ENCODE data around the gene PPFIA1.

PPFIA1 gene

DNA sequence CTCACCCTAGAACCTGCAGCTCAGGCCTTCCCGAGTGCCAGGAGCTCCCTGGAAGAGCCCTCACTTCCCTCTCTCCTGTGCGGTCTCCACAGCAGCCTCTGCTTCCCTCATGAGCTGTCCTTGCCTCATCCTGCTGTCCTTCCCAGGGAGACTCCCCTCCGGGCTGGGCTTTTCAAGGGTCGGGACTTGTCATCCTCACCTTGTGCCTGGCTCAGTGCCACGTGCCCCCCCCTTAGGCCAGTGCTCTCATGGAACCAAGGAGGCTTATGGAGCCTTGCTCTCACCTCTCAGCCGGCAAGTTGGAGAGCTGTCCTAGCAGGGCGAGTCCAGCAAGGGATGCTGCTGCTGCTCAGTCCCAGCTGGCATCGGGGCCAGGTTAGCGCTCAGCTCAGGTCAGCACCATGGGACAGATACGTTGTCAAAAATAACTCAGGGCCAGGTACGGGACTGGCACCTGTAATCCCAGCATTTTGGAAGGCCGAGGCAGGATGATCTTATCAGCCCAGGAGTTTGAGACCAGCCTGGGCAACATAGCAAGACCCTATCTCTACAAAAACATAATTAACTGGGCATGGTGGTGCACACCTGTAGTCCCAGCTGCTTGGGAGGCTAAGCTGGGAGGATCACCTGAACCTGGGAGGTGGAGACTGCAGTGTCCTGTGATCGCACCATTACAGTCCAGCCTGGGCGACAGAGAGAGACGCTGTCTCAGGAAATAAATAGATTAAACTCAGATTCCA, 141.4 kb downstream of the PPFIA1 start:
- Mint-ChIP-seq H3K9me3 (no peaks in the 10 kb centered on the region), H3K36me3 (ENCODE audit: low read depth) (no peaks in the 10 kb centered on the region), H3K4me3 (no peak overlapping the region), H3K27me3 (ENCODE audit: low read depth) (peaks cover 14% of the 10 kb centered on the region), H3K4me1 (ENCODE audit: low read depth) (no peaks in the 10 kb centered on the region), H3K27ac (no peak overlapping the region)
- DNase-seq (ENCODE audit: low spot score): no peak

DNA sequence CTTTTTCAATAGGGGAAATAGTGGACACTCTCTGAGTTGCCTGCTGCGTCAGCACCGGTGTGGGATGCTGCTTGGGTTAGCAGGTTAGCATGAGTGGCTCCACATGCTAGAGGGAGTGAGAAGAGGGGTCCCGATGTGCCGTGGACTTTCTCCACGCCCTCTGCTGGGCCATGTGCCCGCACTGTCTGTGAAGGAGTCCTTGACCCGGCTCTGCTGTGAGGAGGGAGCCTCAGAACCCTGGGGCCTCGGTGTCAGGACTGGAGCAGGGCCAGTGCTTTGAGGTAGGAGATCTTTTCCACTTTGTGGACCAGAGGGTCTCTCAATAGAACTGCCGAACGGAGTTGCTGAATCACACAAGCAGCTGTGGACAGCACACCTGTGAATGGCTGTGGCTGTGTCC, 142.7 kb downstream of the PPFIA1 start:
- no peak for DNase-seq (ENCODE audit: low spot score)
- Mint-ChIP-seq H3K4me1 (ENCODE audit: low read depth) (no peaks in the 10 kb centered on the region), H3K27ac (no peak overlapping the region), H3K4me3 (no peak overlapping the region), H3K27me3 (ENCODE audit: low read depth) (peaks cover 11% of the 10 kb centered on the region), H3K9me3 (no peaks in the 10 kb centered on the region), H3K36me3 (ENCODE audit: low read depth) (no peaks in the 10 kb centered on the region)

DNA sequence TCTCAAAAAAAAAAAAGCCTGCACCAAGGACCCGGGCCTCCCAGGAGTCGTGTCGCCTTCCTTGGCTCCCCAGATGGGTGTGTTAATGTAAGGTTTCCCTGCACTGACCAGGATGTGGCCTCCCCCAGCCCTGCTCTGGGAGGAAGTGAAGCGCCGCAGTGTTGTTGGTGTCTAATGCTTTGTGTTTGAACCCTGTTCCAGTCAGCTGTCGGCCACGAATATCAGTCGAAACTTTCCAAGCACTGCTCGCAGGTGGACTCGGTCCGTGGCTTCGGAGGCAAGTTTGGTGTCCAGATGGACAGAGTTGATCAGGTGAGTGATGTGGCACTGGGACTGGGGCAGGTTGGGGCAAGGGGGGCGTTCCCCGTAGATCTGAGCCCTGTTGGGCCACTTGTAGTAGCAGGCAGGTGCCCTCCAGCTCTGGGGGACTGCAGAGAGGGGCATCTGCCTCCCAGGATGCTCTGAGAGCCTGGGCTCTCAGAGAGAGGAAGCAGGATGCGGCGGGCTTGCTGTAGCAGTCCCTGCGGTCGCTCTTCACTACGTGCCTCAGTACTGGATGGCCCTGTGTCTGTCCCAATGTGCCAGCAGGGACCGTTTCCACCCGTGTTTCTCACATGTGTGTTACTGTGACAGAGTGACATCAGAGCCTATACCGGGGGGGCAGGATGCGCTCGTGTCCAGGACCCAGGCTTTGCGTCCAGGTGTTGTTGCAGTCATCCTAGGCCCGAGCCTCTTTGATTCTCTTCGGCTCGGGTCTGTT, 144.0 kb downstream of the PPFIA1 start:
- H3K4me1 Mint-ChIP-seq (ENCODE audit: low read depth): no peaks in the 10 kb centered on the region
- H3K4me3 Mint-ChIP-seq: no peak overlapping the region
- no peak for DNase-seq (ENCODE audit: low spot score)
- no peaks in the 10 kb centered on the region for H3K9me3 Mint-ChIP-seq
- H3K27ac Mint-ChIP-seq: no peak overlapping the region
- peaks cover 7% of the 10 kb centered on the region for H3K27me3 Mint-ChIP-seq (ENCODE audit: low read depth)
- H3K36me3 Mint-ChIP-seq (ENCODE audit: low read depth): no peaks in the 10 kb centered on the region

DNA sequence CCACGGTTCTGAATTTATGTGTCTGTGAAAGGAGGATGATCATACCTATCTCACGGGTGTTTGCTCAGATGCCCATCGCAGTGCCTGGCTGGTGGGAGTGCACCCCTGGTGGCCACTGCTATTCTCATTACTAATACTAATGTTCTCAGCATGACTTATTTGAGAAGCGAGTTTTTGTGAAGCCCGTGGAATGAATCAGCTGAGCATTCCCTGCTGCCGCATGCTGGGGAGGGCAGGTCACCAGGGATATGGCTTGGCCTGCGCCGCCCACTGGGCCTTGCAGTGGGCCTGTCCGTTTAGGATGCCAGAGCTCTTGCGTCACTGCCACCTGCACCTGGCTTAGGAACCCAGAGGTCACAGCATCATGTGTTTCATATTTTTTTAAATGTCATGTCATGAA, 144.7 kb downstream of the PPFIA1 start:
- peaks cover 4% of the 10 kb centered on the region for H3K27me3 Mint-ChIP-seq (ENCODE audit: low read depth)
- no peak for DNase-seq (ENCODE audit: low spot score)
- no peaks in the 10 kb centered on the region for H3K4me1 Mint-ChIP-seq (ENCODE audit: low read depth)
- H3K36me3 Mint-ChIP-seq (ENCODE audit: low read depth): no peaks in the 10 kb centered on the region
- H3K9me3 Mint-ChIP-seq: no peaks in the 10 kb centered on the region
- no peak overlapping the region for H3K4me3 Mint-ChIP-seq
- H3K27ac Mint-ChIP-seq: no peak overlapping the region

DNA sequence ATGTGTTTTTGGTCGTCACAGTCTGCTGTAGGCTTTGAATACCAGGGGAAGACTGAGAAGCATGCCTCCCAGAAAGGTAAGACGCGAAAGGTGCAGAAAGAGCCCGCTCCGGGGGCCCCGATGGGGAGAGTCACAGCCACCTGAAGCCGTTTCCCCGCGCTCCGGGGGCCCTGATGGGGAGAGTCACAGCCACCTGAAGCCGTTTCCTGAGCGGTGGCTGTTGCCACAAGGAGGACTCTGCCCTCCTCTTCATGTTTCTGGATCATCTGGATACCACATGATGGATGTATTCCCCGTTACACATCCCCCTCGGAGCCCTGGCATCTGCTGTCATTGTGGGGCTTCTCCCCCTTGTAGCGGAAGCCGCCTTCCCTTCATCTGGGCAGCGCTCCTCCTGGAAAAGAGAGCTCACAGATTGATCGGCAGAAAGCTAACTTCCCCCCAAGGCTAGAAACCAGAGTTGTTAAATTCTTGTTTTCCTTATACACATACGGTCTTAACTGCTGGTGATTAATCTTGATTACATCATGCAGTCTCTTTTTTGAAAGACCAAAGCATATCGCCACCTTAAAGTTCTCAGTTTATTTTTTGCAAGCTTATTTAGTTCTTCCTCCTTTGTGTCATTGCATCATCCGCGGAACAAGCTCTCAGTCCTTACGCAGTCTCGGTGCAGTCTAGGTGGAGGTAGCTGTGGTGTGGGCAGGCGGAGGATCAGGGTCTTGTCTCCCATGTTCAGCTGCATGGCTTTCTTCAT, 145.3 kb downstream of the PPFIA1 start:
- no peak for DNase-seq (ENCODE audit: low spot score)
- H3K36me3 Mint-ChIP-seq (ENCODE audit: low read depth): no peaks in the 10 kb centered on the region
- H3K27ac Mint-ChIP-seq: no peak overlapping the region
- H3K4me3 Mint-ChIP-seq: no peak overlapping the region
- no peaks in the 10 kb centered on the region for H3K27me3 Mint-ChIP-seq (ENCODE audit: low read depth)
- no peaks in the 10 kb centered on the region for H3K4me1 Mint-ChIP-seq (ENCODE audit: low read depth)
- no peaks in the 10 kb centered on the region for H3K9me3 Mint-ChIP-seq

DNA sequence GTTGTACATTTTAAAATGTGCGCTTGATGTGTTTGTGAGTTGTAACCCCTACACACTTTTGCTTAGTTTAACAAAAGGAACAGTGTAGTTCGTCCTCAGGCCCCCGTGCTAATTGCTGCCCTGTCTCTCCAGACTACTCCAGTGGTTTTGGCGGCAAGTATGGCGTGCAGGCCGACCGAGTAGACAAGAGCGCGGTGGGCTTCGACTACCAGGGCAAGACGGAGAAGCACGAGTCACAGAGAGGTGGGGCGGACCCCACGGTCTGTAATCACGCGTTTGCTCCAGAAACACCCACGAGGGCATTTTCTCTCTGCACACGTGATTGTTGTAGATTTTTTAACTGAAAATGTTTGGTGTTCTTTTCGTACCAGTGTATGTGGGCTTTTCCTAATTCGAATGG, 146.4 kb downstream of the PPFIA1 start:
- H3K4me3 Mint-ChIP-seq: no peak overlapping the region

DNA sequence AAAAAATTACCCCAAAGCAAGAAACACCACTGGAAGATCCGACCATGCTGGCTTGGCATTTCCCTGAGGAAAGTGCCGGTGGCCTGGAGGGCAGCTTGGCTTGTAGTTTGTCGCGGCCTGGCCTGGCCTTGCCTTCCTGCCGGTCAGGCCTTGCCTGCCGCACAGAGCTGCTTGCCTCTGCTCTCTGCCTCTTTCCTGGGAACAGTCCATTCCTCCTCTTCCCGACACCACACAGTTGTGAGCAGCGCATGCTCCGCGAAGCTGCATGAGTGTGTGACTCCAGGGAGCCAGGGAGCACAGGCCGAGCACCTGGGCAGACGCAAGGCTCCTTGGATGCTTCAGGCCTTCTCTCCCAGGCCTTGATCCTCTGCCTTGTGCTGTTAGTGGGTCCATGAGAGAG, 147.6 kb downstream of the PPFIA1 start:
- no peak for DNase-seq (ENCODE audit: low spot score)
- H3K36me3 Mint-ChIP-seq (ENCODE audit: low read depth): no peaks in the 10 kb centered on the region
- no peaks in the 10 kb centered on the region for H3K9me3 Mint-ChIP-seq
- H3K4me3 Mint-ChIP-seq: no peak overlapping the region
- no peaks in the 10 kb centered on the region for H3K27me3 Mint-ChIP-seq (ENCODE audit: low read depth)
- no peak overlapping the region for H3K27ac Mint-ChIP-seq
- H3K4me1 Mint-ChIP-seq (ENCODE audit: low read depth): no peaks in the 10 kb centered on the region

More for the DNA sequence above, 146.4 kb downstream of the PPFIA1 start:
- H3K27me3 Mint-ChIP-seq (ENCODE audit: low read depth): no peaks in the 10 kb centered on the region
- no peak overlapping the region for H3K27ac Mint-ChIP-seq
- H3K36me3 Mint-ChIP-seq (ENCODE audit: low read depth): no peaks in the 10 kb centered on the region
- DNase-seq (ENCODE audit: low spot score): no peak
- no peaks in the 10 kb centered on the region for H3K9me3 Mint-ChIP-seq
- no peaks in the 10 kb centered on the region for H3K4me1 Mint-ChIP-seq (ENCODE audit: low read depth)

DNA sequence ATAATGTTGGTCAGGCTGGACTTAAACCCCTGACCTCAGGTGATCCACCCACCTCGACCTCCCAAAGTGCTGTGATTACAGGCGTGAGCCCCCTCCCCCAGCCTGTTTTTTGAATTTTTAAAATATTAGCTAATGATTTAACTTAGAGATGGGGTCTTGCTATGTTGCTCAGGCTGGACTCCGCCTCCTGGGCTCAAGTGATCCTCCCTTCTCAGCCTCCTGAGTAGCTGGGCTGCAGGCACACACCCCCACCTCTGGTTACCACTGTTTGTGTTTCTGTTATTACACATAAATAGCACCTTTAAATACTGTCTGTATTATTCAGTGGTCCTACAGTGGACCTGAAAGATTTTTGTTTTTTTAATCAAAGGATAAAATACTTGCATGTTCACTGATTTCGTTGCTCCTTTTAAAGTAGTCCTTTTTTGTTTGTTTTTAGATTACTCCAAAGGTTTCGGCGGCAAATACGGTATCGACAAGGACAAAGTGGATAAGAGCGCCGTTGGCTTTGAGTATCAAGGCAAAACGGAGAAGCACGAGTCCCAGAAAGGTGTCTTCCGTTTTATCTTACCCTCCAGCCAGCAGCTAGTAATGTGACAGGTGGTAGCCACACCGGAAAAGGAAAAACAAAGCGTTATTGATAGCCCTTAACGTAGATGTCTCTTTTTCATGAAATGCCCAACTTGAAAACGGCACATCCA, 149.0 kb downstream of the PPFIA1 start:
- DNase-seq (ENCODE audit: low spot score): no peak
- peaks cover 2% of the 10 kb centered on the region for H3K4me1 Mint-ChIP-seq (ENCODE audit: low read depth)
- no peaks in the 10 kb centered on the region for H3K27me3 Mint-ChIP-seq (ENCODE audit: low read depth)
- H3K9me3 Mint-ChIP-seq: no peaks in the 10 kb centered on the region
- no peak overlapping the region for H3K4me3 Mint-ChIP-seq
- H3K36me3 Mint-ChIP-seq (ENCODE audit: low read depth): no peaks in the 10 kb centered on the region
- no peak overlapping the region for H3K27ac Mint-ChIP-seq

DNA sequence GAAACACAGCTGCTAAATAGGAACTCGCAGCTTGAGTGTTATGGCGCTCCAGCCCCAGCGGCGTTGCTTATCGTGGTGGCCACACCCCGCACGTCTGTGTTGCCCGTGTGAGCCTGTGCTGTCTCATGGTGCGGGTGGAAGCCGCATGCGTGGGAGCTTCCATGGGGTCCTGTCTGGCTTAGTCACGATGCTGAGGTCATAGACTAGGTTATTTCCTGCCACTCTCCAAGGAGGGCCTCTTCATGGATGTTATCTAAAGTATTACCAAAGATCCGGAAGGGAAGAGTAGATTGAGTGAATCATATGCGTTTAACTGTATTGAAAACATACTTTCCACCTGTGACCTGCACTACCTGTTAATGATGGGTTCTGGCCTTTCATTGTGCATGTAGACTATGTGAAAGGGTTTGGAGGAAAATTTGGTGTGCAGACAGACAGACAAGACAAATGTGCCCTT, 149.5 kb downstream of the PPFIA1 start:
- no peak for DNase-seq (ENCODE audit: low spot score)
- H3K27me3 Mint-ChIP-seq (ENCODE audit: low read depth): no peaks in the 10 kb centered on the region
- H3K9me3 Mint-ChIP-seq: no peaks in the 10 kb centered on the region
- no peaks in the 10 kb centered on the region for H3K36me3 Mint-ChIP-seq (ENCODE audit: low read depth)
- no peak overlapping the region for H3K4me3 Mint-ChIP-seq
- H3K27ac Mint-ChIP-seq: no peak overlapping the region
- H3K4me1 Mint-ChIP-seq (ENCODE audit: low read depth): peaks cover 2% of the 10 kb centered on the region

DNA sequence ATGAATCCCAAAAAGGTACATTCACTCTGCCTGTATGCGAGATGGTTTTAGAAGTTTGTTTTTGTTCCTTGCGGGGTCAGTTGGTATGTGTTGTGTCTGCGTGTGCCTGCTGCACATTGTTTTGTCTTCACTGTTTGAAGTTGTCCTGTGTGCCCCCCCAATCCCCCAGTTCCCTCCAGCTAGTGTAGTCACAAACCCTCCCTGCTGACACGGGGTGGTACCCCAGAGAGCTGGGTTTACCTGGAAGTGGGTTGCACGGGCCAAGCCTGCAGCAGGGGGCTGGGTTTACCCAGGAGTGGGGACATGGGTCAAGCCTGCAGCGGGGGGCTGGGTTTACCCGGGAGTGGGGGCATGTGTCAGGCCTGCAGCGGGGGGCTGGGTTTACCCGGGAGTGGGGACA, 150.0 kb downstream of the PPFIA1 start:
- Mint-ChIP-seq H3K27me3 (ENCODE audit: low read depth) (no peaks in the 10 kb centered on the region), H3K4me3 (no peak overlapping the region), H3K9me3 (no peaks in the 10 kb centered on the region), H3K36me3 (ENCODE audit: low read depth) (no peaks in the 10 kb centered on the region), H3K27ac (no peak overlapping the region), H3K4me1 (ENCODE audit: low read depth) (peaks cover 2% of the 10 kb centered on the region)
- no peak for DNase-seq (ENCODE audit: low spot score)

DNA sequence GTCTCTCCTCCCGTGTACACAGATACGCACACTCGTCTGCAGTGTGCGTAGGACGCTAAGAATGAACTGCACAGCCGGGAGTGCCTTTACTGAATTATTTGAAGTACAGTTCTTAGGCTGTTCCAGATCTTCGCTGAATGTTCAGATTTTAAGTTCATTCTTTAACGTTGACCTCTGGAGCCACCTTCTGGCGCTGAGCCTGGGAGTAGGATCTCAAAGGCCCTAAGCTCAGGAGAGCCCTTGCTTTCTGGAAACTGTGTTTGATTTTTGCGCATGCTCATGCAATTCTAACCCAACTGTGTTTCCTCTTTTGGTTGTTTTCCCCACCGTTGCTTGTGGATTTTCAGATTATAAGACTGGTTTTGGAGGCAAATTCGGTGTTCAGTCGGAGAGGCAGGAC, 150.6 kb downstream of the PPFIA1 start:
- H3K4me3 Mint-ChIP-seq: no peak overlapping the region
- no peaks in the 10 kb centered on the region for H3K27me3 Mint-ChIP-seq (ENCODE audit: low read depth)
- H3K9me3 Mint-ChIP-seq: no peaks in the 10 kb centered on the region
- H3K4me1 Mint-ChIP-seq (ENCODE audit: low read depth): peaks cover 2% of the 10 kb centered on the region
- no peak overlapping the region for H3K27ac Mint-ChIP-seq
- no peaks in the 10 kb centered on the region for H3K36me3 Mint-ChIP-seq (ENCODE audit: low read depth)
- DNase-seq (ENCODE audit: low spot score): no peak

DNA sequence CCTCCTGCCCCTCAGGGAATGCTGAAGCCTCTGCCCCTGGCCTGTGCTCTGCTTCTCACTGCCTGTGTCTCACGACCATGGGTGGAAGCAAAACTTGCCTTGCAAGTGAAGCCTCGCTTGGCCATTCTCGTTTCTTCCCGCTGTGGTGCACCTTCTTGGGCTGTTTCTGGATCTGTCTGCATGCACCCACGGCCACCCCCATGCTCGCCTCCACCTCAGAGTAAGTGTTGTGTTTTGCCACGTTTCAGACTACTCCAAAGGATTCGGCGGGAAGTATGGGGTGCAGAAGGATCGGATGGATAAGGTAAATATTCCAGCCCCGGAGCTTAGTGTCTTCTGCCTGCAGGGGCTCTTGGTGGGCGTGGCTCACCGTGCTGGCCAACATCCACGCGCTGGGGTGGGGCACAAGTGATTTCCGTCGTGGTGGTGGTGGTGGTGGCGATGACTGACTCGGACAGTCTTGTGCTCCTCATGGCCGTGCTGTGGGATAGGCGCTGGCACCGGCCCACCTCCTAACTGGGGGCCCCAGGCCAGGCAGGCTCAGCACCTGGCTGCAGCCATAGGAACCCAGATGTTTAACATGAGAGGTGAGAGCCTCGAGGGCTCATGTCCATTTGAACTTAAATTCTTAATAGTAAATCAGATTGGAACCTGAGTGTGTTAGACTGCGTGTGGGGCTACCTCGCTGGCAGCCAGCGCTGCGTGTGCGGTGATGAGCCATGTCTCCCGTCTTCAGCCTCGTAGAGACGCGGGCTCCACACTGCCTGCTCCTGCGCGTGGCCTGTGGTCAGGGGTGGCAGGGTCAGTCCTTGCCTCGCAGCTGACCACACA, 152.4 kb downstream of the PPFIA1 start:
- H3K4me1 Mint-ChIP-seq (ENCODE audit: low read depth): peaks cover 2% of the 10 kb centered on the region
- H3K27ac Mint-ChIP-seq: no peak overlapping the region
- DNase-seq (ENCODE audit: low spot score): no peak
- no peaks in the 10 kb centered on the region for H3K27me3 Mint-ChIP-seq (ENCODE audit: low read depth)
- no peak overlapping the region for H3K4me3 Mint-ChIP-seq
- no peaks in the 10 kb centered on the region for H3K9me3 Mint-ChIP-seq
- H3K36me3 Mint-ChIP-seq (ENCODE audit: low read depth): no peaks in the 10 kb centered on the region
